Immature natural killer cell (primary cell): ENCODE measurements around the gene NOL9. TPM values are rescaled to one million over a fixed set of nuclear protein-coding genes. Genes with fewer than 3 reads are reported as not detected.

ENCODE experiments used
- DNase-seq, 3 donors: peaks; one replicate each; pipeline ENCODE4 v3.0.0; 2022; ENCODE audit warnings: mixed read lengths in 1 of 3
- H3K27ac Mint-ChIP-seq, 6 donors: one replicate each; pipeline ENCODE4 v1.8.0; 2020; ENCODE audit warnings: mixed read lengths in 6 of 6, mild to moderate bottlenecking in 5 of 6, inconsistent platforms in 4 of 6, moderate library complexity in 3 of 6
- H3K27me3 Mint-ChIP-seq, 3 donors: one replicate each; pipeline ENCODE4 v1.8.0; 2020 to 2021; ENCODE audit warnings: low read depth in 3 of 3, mild to moderate bottlenecking in 3 of 3, mixed read lengths in 3 of 3, moderate library complexity in 3 of 3, inconsistent platforms in 1 of 3
- H3K36me3 Mint-ChIP-seq, 3 donors: one replicate each; pipeline ENCODE4 v1.8.0; 2020; ENCODE audit warnings: mixed read lengths in 3 of 3, inconsistent platforms in 2 of 3, mild to moderate bottlenecking in 2 of 3
- H3K4me1 Mint-ChIP-seq, 2 donors: one replicate each; pipeline ENCODE4 v1.8.0; 2020; ENCODE audit warnings: inconsistent platforms in 2 of 2, mild to moderate bottlenecking in 2 of 2, mixed read lengths in 2 of 2, moderate library complexity in 1 of 2
- H3K4me3 Mint-ChIP-seq, 5 donors: one replicate each; pipeline ENCODE4 v1.8.0; 2020; ENCODE audit warnings: mild to moderate bottlenecking in 5 of 5, mixed read lengths in 5 of 5, inconsistent platforms in 3 of 5, moderate library complexity in 3 of 5
- H3K9me3 Mint-ChIP-seq, 6 donors: one replicate each; pipeline ENCODE4 v1.8.0; 2020; ENCODE audit warnings: mild to moderate bottlenecking in 6 of 6, mixed read lengths in 6 of 6, inconsistent platforms in 4 of 6, moderate library complexity in 3 of 6
- polyA plus RNA-seq, 3 donors: library from polyadenylated mRNA; unstranded; fragments of 300-500 nt; fragmentation: Illumina TruSeq; gene quantifications; one replicate each; pipeline ENCODE4 v1.2.3, GENCODE V29; 2021

The NOL9 gene
- polyA plus RNA-seq, 3 donors from 2014 or later: 4.3 to 18.2 (median 8.4) TPM

- no peaks in the 10 kb centered on the region for H3K9me3 Mint-ChIP-seq
- no peaks in the 10 kb centered on the region for H3K36me3 Mint-ChIP-seq
- H3K27me3 Mint-ChIP-seq: peaks cover 0 to 6% (median under 1%) of the 10 kb centered on the region in 3 donors
- DNase-seq: no peak
- no peaks in the 10 kb centered on the region for H3K4me1 Mint-ChIP-seq
- no peak overlapping the region for H3K4me3 Mint-ChIP-seq
- H3K27ac Mint-ChIP-seq: no peak overlapping the region
Observed at GRCh38 chr1:6505367-6506209, 48.7 kb downstream of the NOL9 start.

- no peak for DNase-seq
- H3K27me3 Mint-ChIP-seq: peaks cover 0 to 6% (median 5%) of the 10 kb centered on the region in 3 donors
- no peak overlapping the region for H3K27ac Mint-ChIP-seq
- H3K9me3 Mint-ChIP-seq: no peaks in the 10 kb centered on the region
- no peak overlapping the region for H3K4me3 Mint-ChIP-seq
- no peaks in the 10 kb centered on the region for H3K36me3 Mint-ChIP-seq
- H3K4me1 Mint-ChIP-seq: no peaks in the 10 kb centered on the region
Observed at GRCh38 chr1:6504887-6505286, 49.4 kb downstream of the NOL9 start.

GRCh38 chr1:6503884-6504602 lies 50.3 kb downstream of the NOL9 start:
- Mint-ChIP-seq H3K4me3 (no peak overlapping the region), H3K4me1 (no peaks in the 10 kb centered on the region), H3K27me3 (peaks cover 0 to 6% (median 5%) of the 10 kb centered on the region in 3 donors), H3K27ac (no peak overlapping the region), H3K9me3 (no peaks in the 10 kb centered on the region), H3K36me3 (no peaks in the 10 kb centered on the region)
- no peak for DNase-seq

GRCh38 chr1:6502000-6502891 lies 52.1 kb downstream of the NOL9 start:
- Mint-ChIP-seq H3K9me3 (no peaks in the 10 kb centered on the region), H3K4me1 (peaks cover 4 to 8% of the 10 kb centered on the region in 2 donors), H3K27me3 (peaks cover 3 to 9% (median 8%) of the 10 kb centered on the region in 3 donors), H3K27ac (no peak overlapping the region), H3K4me3 (no peak overlapping the region), H3K36me3 (no peaks in the 10 kb centered on the region)
- no peak for DNase-seq

GRCh38 chr1:6501279-6501813 lies 53.0 kb downstream of the NOL9 start:
- peaks cover 3 to 9% (median 8%) of the 10 kb centered on the region in 3 donors for H3K27me3 Mint-ChIP-seq
- DNase-seq: no peak
- H3K36me3 Mint-ChIP-seq: no peaks in the 10 kb centered on the region
- H3K27ac Mint-ChIP-seq: no peak overlapping the region
- H3K4me1 Mint-ChIP-seq: peaks cover 4 to 8% of the 10 kb centered on the region in 2 donors
- H3K9me3 Mint-ChIP-seq: no peaks in the 10 kb centered on the region
- H3K4me3 Mint-ChIP-seq: peak overlapping the region in 1 of 5 donors; percentile 27

- H3K27me3 Mint-ChIP-seq: peaks cover 3 to 9% (median 8%) of the 10 kb centered on the region in 3 donors
- no peaks in the 10 kb centered on the region for H3K36me3 Mint-ChIP-seq
- no peaks in the 10 kb centered on the region for H3K9me3 Mint-ChIP-seq
- no peak overlapping the region for H3K4me3 Mint-ChIP-seq
- H3K4me1 Mint-ChIP-seq: peaks cover 4 to 8% of the 10 kb centered on the region in 2 donors
- H3K27ac Mint-ChIP-seq: no peak overlapping the region
- DNase-seq: no peak
Observed at GRCh38 chr1:6500544-6501278, 53.6 kb downstream of the NOL9 start.

- Mint-ChIP-seq H3K27ac (no peak overlapping the region), H3K27me3 (peaks cover 3 to 11% (median 9%) of the 10 kb centered on the region in 3 donors), H3K9me3 (no peaks in the 10 kb centered on the region)
Observed at GRCh38 chr1:6499296-6499695, 55.0 kb downstream of the NOL9 start.

GRCh38 chr1:6498576-6499111 lies 55.7 kb downstream of the NOL9 start:
- Mint-ChIP-seq H3K9me3 (no peaks in the 10 kb centered on the region), H3K27me3 (peaks cover 3 to 11% (median 9%) of the 10 kb centered on the region in 3 donors), H3K4me1 (peaks cover 6 to 8% of the 10 kb centered on the region in 2 donors), H3K4me3 (peak overlapping the region in 2 of 5 donors; percentile 27 to 56), H3K36me3 (no peaks in the 10 kb centered on the region), H3K27ac (no peak overlapping the region)
- no peak for DNase-seq

More at GRCh38 chr1:6499296-6499695, 55.0 kb downstream of the NOL9 start:
- DNase-seq: no peak
- H3K4me1 Mint-ChIP-seq: peaks cover 6 to 8% of the 10 kb centered on the region in 2 donors
- H3K4me3 Mint-ChIP-seq: peak overlapping the region in 3 of 5 donors; percentile 27 to 56 (median 55)
- no peaks in the 10 kb centered on the region for H3K36me3 Mint-ChIP-seq

GRCh38 chr1:6497867-6498575 lies 56.3 kb downstream of the NOL9 start:
- Mint-ChIP-seq H3K9me3 (no peaks in the 10 kb centered on the region), H3K4me1 (peaks cover 6 to 8% of the 10 kb centered on the region in 2 donors), H3K27me3 (peaks cover 3 to 11% (median 9%) of the 10 kb centered on the region in 3 donors), H3K36me3 (no peaks in the 10 kb centered on the region), H3K4me3 (peak overlapping the region; percentile 62 to 74 (median 71)), H3K27ac (peak overlapping the region in 1 of 6 donors; percentile 30)
- no peak for DNase-seq

GRCh38 chr1:6497215-6497866 lies 57.0 kb downstream of the NOL9 start:
- Mint-ChIP-seq H3K4me1 (peaks cover 6 to 8% of the 10 kb centered on the region in 2 donors), H3K4me3 (peak overlapping the region; percentile 62 to 74 (median 71)), H3K27ac (peak overlapping the region in 1 of 6 donors; percentile 30), H3K9me3 (no peaks in the 10 kb centered on the region), H3K36me3 (no peaks in the 10 kb centered on the region), H3K27me3 (peaks cover 3 to 11% (median 9%) of the 10 kb centered on the region in 3 donors)
- peak; percentile 35 to 48 (median 43) for DNase-seq

- H3K4me1 Mint-ChIP-seq: peaks cover 6 to 8% of the 10 kb centered on the region in 2 donors
- no peaks in the 10 kb centered on the region for H3K9me3 Mint-ChIP-seq
- DNase-seq: no peak
- peaks cover 3 to 11% (median 9%) of the 10 kb centered on the region in 3 donors for H3K27me3 Mint-ChIP-seq
- no peak overlapping the region for H3K27ac Mint-ChIP-seq
- peak overlapping the region in 4 of 5 donors; percentile 44 to 65 (median 56) for H3K4me3 Mint-ChIP-seq
- H3K36me3 Mint-ChIP-seq: no peaks in the 10 kb centered on the region
Observed at GRCh38 chr1:6496890-6497214, 57.5 kb downstream of the NOL9 start.

GRCh38 chr1:6496365-6496721 lies 58.0 kb downstream of the NOL9 start:
- Mint-ChIP-seq H3K9me3 (no peaks in the 10 kb centered on the region), H3K36me3 (no peaks in the 10 kb centered on the region), H3K27me3 (peaks cover 5 to 12% (median 11%) of the 10 kb centered on the region in 3 donors), H3K27ac (no peak overlapping the region), H3K4me3 (peak overlapping the region; percentile 21 to 65 (median 56)), H3K4me1 (peaks cover 10% of the 10 kb centered on the region in 2 donors)
- DNase-seq: no peak
